Measurements from ENCODE around the gene RIGI. TPM values are rescaled to one million over a fixed set of nuclear protein-coding genes. Genes with fewer than 3 reads are reported as not detected.
A peak's percentile ranks its signal among the peaks of the same experiment; 100 is the strongest.

RIGI gene
- total and polyA plus RNA-seq, 2 of the 13 experiments (the other 11 are each of a cell fraction or from before 2014, with no cell fraction given): 3.0 to 8.2 TPM

DNA sequence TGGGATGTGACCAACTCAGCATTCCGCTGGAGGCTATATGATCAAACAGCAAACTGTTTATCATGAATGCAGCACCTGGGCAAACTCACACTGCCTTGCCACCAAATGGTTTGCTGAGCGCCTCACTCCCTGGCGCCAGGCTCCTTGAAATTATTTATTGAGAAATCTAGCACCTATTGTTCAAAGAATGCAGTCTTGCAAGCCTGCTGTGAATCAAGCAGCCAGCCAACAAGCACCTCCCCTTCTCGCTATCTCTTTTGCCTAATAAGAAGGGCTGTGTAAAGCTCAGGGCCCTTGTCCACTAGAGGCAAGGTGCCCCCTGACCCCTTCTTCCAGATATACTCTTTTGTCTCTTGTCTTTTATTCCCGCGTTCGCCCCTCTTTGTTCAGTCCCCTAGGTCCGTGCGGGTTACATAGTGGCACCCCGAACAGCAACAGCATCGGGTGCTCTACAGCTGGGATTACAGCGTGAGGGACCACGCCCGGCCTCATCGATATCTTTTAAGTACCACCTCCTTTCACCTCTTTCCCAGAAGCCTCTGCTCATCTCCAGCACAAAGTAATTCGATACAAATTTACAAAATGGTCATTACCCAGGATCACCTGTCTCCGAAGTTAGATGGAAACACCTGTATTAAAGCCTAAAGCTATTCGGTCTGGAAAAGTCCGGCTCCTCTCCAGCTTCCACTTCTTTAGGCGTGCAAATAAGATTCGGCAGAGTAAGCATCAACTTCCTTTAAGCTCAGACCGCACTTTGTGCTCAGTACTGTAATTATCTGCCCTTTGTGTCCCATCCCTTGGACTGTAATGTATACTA lies 896 bp downstream of the RIGI start (continued):
- TF ChIP-seq, protein P1, sequence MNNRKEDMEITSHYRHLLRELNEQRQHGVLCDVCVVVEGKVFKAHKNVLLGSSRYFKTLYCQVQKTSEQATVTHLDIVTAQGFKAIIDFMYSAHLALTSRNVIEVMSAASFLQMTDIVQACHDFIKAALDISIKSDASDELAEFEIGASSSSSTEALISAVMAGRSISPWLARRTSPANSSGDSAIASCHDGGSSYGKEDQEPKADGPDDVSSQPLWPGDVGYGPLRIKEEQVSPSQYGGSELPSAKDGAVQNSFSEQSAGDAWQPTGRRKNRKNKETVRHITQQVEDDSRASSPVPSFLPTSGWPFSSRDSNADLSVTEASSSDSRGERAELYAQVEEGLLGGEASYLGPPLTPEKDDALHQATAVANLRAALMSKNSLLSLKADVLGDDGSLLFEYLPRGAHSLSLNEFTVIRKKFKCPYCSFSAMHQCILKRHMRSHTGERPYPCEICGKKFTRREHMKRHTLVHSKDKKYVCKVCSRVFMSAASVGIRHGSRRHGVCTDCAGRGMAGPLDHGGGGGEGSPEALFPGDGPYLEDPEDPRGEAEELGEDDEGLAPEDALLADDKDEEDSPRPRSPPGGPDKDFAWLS (CRISPR knock-in tag; IDR thresholded peaks at IDR 0.05; ENCODE audit: borderline replicate concordance): no peak
- no peak for TF ChIP-seq ZNF607 (CRISPR knock-in tag; IDR thresholded peaks at IDR 0.05; ENCODE audit: borderline replicate concordance)
- TF ChIP-seq, protein P2, sequence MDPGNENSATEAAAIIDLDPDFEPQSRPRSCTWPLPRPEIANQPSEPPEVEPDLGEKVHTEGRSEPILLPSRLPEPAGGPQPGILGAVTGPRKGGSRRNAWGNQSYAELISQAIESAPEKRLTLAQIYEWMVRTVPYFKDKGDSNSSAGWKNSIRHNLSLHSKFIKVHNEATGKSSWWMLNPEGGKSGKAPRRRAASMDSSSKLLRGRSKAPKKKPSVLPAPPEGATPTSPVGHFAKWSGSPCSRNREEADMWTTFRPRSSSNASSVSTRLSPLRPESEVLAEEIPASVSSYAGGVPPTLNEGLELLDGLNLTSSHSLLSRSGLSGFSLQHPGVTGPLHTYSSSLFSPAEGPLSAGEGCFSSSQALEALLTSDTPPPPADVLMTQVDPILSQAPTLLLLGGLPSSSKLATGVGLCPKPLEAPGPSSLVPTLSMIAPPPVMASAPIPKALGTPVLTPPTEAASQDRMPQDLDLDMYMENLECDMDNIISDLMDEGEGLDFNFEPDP (CRISPR knock-in tag; conservative IDR thresholded peaks at IDR 0.05): no peak
- no peak for TF ChIP-seq ZNF746 (CRISPR knock-in tag; IDR thresholded peaks at IDR 0.05)
- TF ChIP-seq, protein P3, sequence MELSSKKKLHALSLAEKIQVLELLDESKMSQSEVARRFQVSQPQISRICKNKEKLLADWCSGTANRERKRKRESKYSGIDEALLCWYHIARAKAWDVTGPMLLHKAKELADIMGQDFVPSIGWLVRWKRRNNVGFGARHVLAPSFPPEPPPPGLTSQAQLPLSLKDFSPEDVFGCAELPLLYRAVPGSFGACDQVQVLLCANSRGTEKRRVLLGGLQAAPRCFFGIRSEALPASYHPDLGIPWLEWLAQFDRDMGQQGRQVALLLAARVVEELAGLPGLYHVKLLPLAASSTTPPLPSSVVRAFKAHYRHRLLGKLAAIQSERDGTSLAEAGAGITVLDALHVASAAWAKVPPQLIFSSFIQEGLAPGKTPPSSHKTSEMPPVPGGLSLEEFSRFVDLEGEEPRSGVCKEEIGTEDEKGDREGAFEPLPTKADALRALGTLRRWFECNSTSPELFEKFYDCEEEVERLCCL (CRISPR knock-in tag; IDR thresholded peaks at IDR 0.05; ENCODE audit: borderline replicate concordance): no peak
- TF ChIP-seq GLI4 (CRISPR knock-in tag; IDR thresholded peaks at IDR 0.05; ENCODE audit: borderline replicate concordance): no peak
- TF ChIP-seq, protein P4, sequence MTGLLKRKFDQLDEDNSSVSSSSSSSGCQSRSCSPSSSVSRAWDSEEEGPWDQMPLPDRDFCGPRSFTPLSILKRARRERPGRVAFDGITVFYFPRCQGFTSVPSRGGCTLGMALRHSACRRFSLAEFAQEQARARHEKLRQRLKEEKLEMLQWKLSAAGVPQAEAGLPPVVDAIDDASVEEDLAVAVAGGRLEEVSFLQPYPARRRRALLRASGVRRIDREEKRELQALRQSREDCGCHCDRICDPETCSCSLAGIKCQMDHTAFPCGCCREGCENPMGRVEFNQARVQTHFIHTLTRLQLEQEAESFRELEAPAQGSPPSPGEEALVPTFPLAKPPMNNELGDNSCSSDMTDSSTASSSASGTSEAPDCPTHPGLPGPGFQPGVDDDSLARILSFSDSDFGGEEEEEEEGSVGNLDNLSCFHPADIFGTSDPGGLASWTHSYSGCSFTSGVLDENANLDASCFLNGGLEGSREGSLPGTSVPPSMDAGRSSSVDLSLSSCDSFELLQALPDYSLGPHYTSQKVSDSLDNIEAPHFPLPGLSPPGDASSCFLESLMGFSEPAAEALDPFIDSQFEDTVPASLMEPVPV (CRISPR knock-in tag; IDR thresholded peaks at IDR 0.05): no peak
- TF ChIP-seq AHR (CRISPR knock-in tag; IDR thresholded peaks at IDR 0.05): no peak
- TF ChIP-seq, protein P5, sequence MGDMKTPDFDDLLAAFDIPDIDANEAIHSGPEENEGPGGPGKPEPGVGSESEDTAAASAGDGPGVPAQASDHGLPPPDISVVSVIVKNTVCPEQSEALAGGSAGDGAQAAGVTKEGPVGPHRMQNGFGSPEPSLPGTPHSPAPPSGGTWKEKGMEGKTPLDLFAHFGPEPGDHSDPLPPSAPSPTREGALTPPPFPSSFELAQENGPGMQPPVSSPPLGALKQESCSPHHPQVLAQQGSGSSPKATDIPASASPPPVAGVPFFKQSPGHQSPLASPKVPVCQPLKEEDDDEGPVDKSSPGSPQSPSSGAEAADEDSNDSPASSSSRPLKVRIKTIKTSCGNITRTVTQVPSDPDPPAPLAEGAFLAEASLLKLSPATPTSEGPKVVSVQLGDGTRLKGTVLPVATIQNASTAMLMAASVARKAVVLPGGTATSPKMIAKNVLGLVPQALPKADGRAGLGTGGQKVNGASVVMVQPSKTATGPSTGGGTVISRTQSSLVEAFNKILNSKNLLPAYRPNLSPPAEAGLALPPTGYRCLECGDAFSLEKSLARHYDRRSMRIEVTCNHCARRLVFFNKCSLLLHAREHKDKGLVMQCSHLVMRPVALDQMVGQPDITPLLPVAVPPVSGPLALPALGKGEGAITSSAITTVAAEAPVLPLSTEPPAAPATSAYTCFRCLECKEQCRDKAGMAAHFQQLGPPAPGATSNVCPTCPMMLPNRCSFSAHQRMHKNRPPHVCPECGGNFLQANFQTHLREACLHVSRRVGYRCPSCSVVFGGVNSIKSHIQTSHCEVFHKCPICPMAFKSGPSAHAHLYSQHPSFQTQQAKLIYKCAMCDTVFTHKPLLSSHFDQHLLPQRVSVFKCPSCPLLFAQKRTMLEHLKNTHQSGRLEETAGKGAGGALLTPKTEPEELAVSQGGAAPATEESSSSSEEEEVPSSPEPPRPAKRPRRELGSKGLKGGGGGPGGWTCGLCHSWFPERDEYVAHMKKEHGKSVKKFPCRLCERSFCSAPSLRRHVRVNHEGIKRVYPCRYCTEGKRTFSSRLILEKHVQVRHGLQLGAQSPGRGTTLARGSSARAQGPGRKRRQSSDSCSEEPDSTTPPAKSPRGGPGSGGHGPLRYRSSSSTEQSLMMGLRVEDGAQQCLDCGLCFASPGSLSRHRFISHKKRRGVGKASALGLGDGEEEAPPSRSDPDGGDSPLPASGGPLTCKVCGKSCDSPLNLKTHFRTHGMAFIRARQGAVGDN (CRISPR knock-in tag; IDR thresholded peaks at IDR 0.05): peak; percentile 13; the same call in 1 of the 2 replicates
- no peak for TF ChIP-seq TCF7 (IDR thresholded peaks at IDR 0.05; ENCODE audit: low read depth)
- TF ChIP-seq TCF12 (IDR thresholded peaks at IDR 0.05): no peak
- TF ChIP-seq TCF12 (CRISPR knock-in tag; IDR thresholded peaks at IDR 0.05): no peak
- no peak for TF ChIP-seq ZKSCAN8 (CRISPR knock-in tag; IDR thresholded peaks at IDR 0.05; ENCODE audit: borderline replicate concordance)
- no peak for TF ChIP-seq CREB1 (IDR thresholded peaks at IDR 0.05)
- no peak for TF ChIP-seq CREB1 (CRISPR knock-in tag; IDR thresholded peaks at IDR 0.05)
- TF ChIP-seq PRPF4 (IDR thresholded peaks at IDR 0.05; ENCODE audit: low read depth, low read length, poor library complexity, severe bottlenecking): no peak
- TF ChIP-seq SP1 (IDR thresholded peaks at IDR 0.05): no peak
- TF ChIP-seq SP1 (CRISPR knock-in tag; IDR thresholded peaks at IDR 0.05): no peak
- no peak for TF ChIP-seq ZNF83 (CRISPR knock-in tag; IDR thresholded peaks at IDR 0.05; ENCODE audit: borderline replicate concordance)
- TF ChIP-seq TRIM24 (CRISPR knock-in tag; IDR thresholded peaks at IDR 0.05): no peak

Measured in HepG2 (cell line).